Peyer's patch (tissue), 4 donors: ENCODE results near the gene CD59. TPM values are rescaled to one million over a fixed set of nuclear protein-coding genes. Genes with fewer than 3 reads are reported as not detected.

Source experiments
- DNase-seq, 3 donors: peaks; one replicate each; pipeline ENCODE4 v3.0.0-alpha.2; 2017 to 2019
- H3K27ac ChIP-seq, 4 donors: fragments of 200-600 bp; sonication (generic); one replicate each; pipeline ENCODE4 v1.5.1; 2016 to 2019
- H3K27me3 ChIP-seq, 2 donors: fragments of 200-600 bp; sonication (generic); one replicate each; pipeline ENCODE4 v1.5.1; 2019
- H3K36me3 ChIP-seq, 3 donors: fragments of 200-600 bp; sonication (generic); one replicate each; pipeline ENCODE4 v1.5.1; 2016 to 2019
- H3K4me1 ChIP-seq, 4 donors: fragments of 200-600 bp; sonication (generic); one replicate each; pipeline ENCODE4 v1.5.1; 2016 to 2019
- H3K4me3 ChIP-seq, 4 donors: fragments of 200-600 bp; sonication (generic); 1 replicate in 3 of 4; 2 replicates in 1 of 4; pipeline ENCODE4 v1.5.1; 2016 to 2019; ENCODE audit warnings: mild to moderate bottlenecking in 1 of 4
- H3K9me3 ChIP-seq, 4 donors: fragments of 200-600 bp; sonication (generic); one replicate each; pipeline ENCODE4 v1.5.1; 2016 to 2019; ENCODE audit warnings: mild to moderate bottlenecking in 1 of 4
- POLR2A ChIP-seq, 2 donors: fragments of 450-650 bp; IDR thresholded peaks; one replicate each; pipeline ENCODE4 v1.5.1; 2017; ENCODE audit warnings: antibody characterized with exemption in 2 of 2, mild to moderate bottlenecking in 2 of 2, moderate library complexity in 2 of 2
- total RNA-seq, 4 donors: library from RNA; depleted of rRNA; stranded (reverse); fragments of >200 nt; gene quantifications; one replicate each; pipeline ENCODE4 v1.1.0, GENCODE V29; 2016
- TF ChIP-seq, protein P1 (sequence below), 6 experiments: fragments of 450-650 bp in 4 of 6; fragments of 200-600 bp in 2 of 6; sonication (generic) in 1 of 6; IDR thresholded peaks; one replicate each; pipeline ENCODE4 v1.5.1; 2017 to 2019; ENCODE audit warnings: antibody characterized with exemption in 6 of 6, mild to moderate bottlenecking in 3 of 6, moderate library complexity in 1 of 6

CD59 gene
- total RNA-seq, 4 donors from 2014 or later: 48.7 to 85.1 (median 56.1) TPM

GRCh38 chr11:33775832-33776470, 39.7 kb upstream of the CD59 start:
- H3K9me3 ChIP-seq: no peaks in the 10 kb centered on the region
- H3K4me3 ChIP-seq: no peak overlapping the region
- H3K27ac ChIP-seq: no peak overlapping the region
- H3K27me3 ChIP-seq: no peaks in the 10 kb centered on the region
- H3K4me1 ChIP-seq: peaks cover 0 to 20% (median 11%) of the 10 kb centered on the region in 4 donors
- TF ChIP-seq, protein P1, sequence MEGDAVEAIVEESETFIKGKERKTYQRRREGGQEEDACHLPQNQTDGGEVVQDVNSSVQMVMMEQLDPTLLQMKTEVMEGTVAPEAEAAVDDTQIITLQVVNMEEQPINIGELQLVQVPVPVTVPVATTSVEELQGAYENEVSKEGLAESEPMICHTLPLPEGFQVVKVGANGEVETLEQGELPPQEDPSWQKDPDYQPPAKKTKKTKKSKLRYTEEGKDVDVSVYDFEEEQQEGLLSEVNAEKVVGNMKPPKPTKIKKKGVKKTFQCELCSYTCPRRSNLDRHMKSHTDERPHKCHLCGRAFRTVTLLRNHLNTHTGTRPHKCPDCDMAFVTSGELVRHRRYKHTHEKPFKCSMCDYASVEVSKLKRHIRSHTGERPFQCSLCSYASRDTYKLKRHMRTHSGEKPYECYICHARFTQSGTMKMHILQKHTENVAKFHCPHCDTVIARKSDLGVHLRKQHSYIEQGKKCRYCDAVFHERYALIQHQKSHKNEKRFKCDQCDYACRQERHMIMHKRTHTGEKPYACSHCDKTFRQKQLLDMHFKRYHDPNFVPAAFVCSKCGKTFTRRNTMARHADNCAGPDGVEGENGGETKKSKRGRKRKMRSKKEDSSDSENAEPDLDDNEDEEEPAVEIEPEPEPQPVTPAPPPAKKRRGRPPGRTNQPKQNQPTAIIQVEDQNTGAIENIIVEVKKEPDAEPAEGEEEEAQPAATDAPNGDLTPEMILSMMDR (IDR thresholded peaks at IDR 0.05): no peak
- TF ChIP-seq POLR2A (IDR thresholded peaks at IDR 0.05): no peak
- no peaks in the 10 kb centered on the region for H3K36me3 ChIP-seq
- no peak for DNase-seq

- peak overlapping the region in 1 of 4 donors; percentile 74 for H3K27ac ChIP-seq
- no peak for TF ChIP-seq POLR2A (IDR thresholded peaks at IDR 0.05)
- TF ChIP-seq, protein P1 (IDR thresholded peaks at IDR 0.05): no peak
- peak overlapping the region in 1 of 4 donors; percentile 88 for H3K4me3 ChIP-seq
- peaks cover 0 to 2% (median 0%) of the 10 kb centered on the region in 3 donors for H3K36me3 ChIP-seq
- H3K27me3 ChIP-seq: no peaks in the 10 kb centered on the region
- no peak for DNase-seq
- no peaks in the 10 kb centered on the region for H3K9me3 ChIP-seq
- H3K4me1 ChIP-seq: peaks cover 0 to 20% (median 11%) of the 10 kb centered on the region in 4 donors
Measured at GRCh38 chr11:33775467-33775807, 39.2 kb upstream of the CD59 start.

GRCh38 chr11:33774736-33775466, 38.7 kb upstream of the CD59 start:
- Histone ChIP-seq H3K9me3 (no peaks in the 10 kb centered on the region), H3K36me3 (peaks cover 0 to 7% (median 0%) of the 10 kb centered on the region in 3 donors), H3K4me3 (peak overlapping the region; percentile 83 to 95 (median 90)), H3K27me3 (no peaks in the 10 kb centered on the region), H3K4me1 (peaks cover 0 to 20% (median 11%) of the 10 kb centered on the region in 4 donors), H3K27ac (peak overlapping the region; percentile 74 to 83 (median 76))
- DNase-seq: peak in 2 of 3 donors; percentile 25 to 57
- TF ChIP-seq, protein P1 (IDR thresholded peaks at IDR 0.05): no peak
- TF ChIP-seq POLR2A (IDR thresholded peaks at IDR 0.05): no peak

GRCh38 chr11:33773987-33774735, 37.9 kb upstream of the CD59 start, which contains the start of gene FBXO3:
FBXO3 (minus strand) TSS chr11:33774520; CDS start chr11:33774497, 23 bp downstream.
- H3K27ac ChIP-seq: peak within 1 kb of the TSS; percentile 74 to 83 (median 76)
- peaks cover 0 to 20% (median 11%) of the 10 kb centered on the region in 4 donors for H3K4me1 ChIP-seq

More at GRCh38 chr11:33773987-33774735, 37.9 kb upstream of the CD59 start, which contains the start of gene FBXO3:
- H3K27me3 ChIP-seq: no peaks in the 10 kb centered on the region
- peak within 1 kb of the TSS; percentile 83 to 95 (median 90) for H3K4me3 ChIP-seq
- H3K9me3 ChIP-seq: no peaks in the 10 kb centered on the region
- TF ChIP-seq POLR2A (IDR thresholded peaks at IDR 0.05): no peak
- TF ChIP-seq, protein P1 (IDR thresholded peaks at IDR 0.05): no peak
- peak; percentile 91 to 95 (median 92) for DNase-seq
- H3K36me3 ChIP-seq: peaks cover 0 to 15% (median 0%) of the 10 kb centered on the region in 3 donors
